ENCODE measurements around the gene FLT3LG. TPM values are rescaled to one million over a fixed set of nuclear protein-coding genes. Genes with fewer than 3 reads are reported as not detected.
A peak's percentile ranks its signal among the peaks of the same experiment; 100 is the strongest.

FLT3LG gene
- total and polyA plus RNA-seq, 9 of the 15 experiments (the other 6 are each of a cell fraction or from before 2014, with no cell fraction given) = 0.31 to 6.4 (median 1.1) TPM

DNA sequence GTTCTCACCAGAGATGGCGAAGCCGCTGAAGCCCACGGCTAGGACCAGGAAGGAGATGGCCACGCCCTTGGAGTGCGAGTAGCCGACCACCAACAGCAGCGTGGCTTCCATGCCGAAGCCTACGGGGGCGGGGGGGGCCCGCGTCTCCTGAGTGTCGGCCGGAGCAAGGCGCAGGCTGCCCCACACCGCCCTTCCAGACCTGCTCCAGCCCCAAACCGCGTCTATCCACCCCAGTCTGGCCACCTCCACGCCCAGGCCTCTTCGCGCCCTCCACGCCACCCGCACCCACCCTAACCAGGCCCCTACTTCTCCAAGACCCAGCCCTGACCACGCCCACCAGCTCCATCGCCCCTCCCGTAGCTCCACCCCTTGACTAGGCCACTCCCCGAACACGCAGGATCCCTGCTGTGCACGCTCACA is 42.7 kb upstream of the FLT3LG start (continued):
- TF ChIP-seq ATF1 (CRISPR knock-in tag; IDR thresholded peaks at IDR 0.05) (no peak), ATF1 (tag; IDR thresholded peaks at IDR 0.05) (no peak; the same call in none of the 2 replicates), PCBP1 (IDR thresholded peaks at IDR 0.05; ENCODE audit: low read depth, low read length, poor library complexity, severe bottlenecking) (peak; percentile 28), SAFB2 (IDR thresholded peaks at IDR 0.05; ENCODE audit: borderline replicate concordance, low read depth, low read length, severe bottlenecking) (no peak), PHF21A (IDR thresholded peaks at IDR 0.05; ENCODE audit: borderline replicate concordance, low read depth) (no peak), ZFP36 (IDR thresholded peaks at IDR 0.05; ENCODE audit: low read depth, low read length, partially characterized antibody) (no peak), CHD4 (IDR thresholded peaks at IDR 0.05; ENCODE audit: insufficient read depth, insufficient replicate concordance, low read depth, low read length, poor library complexity, severe bottlenecking) (no peak), TAF9B (IDR thresholded peaks at IDR 0.05; ENCODE audit: partially characterized antibody) (no peak), ZNF232 (CRISPR knock-in tag; IDR thresholded peaks at IDR 0.05) (no peak), NFATC3 (IDR thresholded peaks at IDR 0.05) (no peak), POLR2A (conservative IDR thresholded peaks at IDR 0.05) (peak; percentile 85), RFX5 (IDR thresholded peaks at IDR 0.05; ENCODE audit: low read depth, low read length) (no peak), ZEB2 (IDR thresholded peaks at IDR 0.05) (no peak), PURB (CRISPR knock-in tag; IDR thresholded peaks at IDR 0.05; ENCODE audit: low read depth) (no peak), RBM25 (IDR thresholded peaks at IDR 0.05; ENCODE audit: low read depth, low read length, severe bottlenecking) (no peak), SPI1 (IDR thresholded peaks at IDR 0.05; ENCODE audit: borderline replicate concordance, low read depth, low read length) (no peak), CREBBP (IDR thresholded peaks at IDR 0.05; ENCODE audit: low read depth, low read length) (no peak), EP300 (IDR thresholded peaks at IDR 0.05; ENCODE audit: low read length) (no peak), NCOA6 (IDR thresholded peaks at IDR 0.05) (no peak), RBFOX2 (IDR thresholded peaks at IDR 0.05; ENCODE audit: low read depth, low read length) (peak; percentile 80), EGR1 (conservative IDR thresholded peaks at IDR 0.05) (peak; percentile 69), MECOM (CRISPR knock-in tag; IDR thresholded peaks at IDR 0.05) (no peak)
- TF ChIP-seq, protein P1, sequence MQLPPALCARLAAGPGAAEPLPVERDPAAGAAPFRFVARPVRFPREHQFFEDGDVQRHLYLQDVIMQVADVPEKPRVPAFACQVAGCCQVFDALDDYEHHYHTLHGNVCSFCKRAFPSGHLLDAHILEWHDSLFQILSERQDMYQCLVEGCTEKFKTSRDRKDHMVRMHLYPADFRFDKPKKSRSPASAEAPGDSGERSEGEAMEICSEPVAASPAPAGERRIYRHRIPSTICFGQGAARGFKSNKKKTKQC (CRISPR knock-in tag; IDR thresholded peaks at IDR 0.05) = no peak
- TF ChIP-seq, protein P2, sequence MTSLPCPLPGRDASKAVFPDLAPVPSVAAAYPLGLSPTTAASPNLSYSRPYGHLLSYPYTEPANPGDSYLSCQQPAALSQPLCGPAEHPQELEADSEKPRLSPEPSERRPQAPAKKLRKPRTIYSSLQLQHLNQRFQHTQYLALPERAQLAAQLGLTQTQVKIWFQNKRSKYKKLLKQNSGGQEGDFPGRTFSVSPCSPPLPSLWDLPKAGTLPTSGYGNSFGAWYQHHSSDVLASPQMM (CRISPR knock-in tag; IDR thresholded peaks at IDR 0.05) = no peak
- TF ChIP-seq, protein P3, sequence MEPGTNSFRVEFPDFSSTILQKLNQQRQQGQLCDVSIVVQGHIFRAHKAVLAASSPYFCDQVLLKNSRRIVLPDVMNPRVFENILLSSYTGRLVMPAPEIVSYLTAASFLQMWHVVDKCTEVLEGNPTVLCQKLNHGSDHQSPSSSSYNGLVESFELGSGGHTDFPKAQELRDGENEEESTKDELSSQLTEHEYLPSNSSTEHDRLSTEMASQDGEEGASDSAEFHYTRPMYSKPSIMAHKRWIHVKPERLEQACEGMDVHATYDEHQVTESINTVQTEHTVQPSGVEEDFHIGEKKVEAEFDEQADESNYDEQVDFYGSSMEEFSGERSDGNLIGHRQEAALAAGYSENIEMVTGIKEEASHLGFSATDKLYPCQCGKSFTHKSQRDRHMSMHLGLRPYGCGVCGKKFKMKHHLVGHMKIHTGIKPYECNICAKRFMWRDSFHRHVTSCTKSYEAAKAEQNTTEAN (CRISPR knock-in tag; IDR thresholded peaks at IDR 0.05) = no peak
- TF ChIP-seq, protein P4, sequence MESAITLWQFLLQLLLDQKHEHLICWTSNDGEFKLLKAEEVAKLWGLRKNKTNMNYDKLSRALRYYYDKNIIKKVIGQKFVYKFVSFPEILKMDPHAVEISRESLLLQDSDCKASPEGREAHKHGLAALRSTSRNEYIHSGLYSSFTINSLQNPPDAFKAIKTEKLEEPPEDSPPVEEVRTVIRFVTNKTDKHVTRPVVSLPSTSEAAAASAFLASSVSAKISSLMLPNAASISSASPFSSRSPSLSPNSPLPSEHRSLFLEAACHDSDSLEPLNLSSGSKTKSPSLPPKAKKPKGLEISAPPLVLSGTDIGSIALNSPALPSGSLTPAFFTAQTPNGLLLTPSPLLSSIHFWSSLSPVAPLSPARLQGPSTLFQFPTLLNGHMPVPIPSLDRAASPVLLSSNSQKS (CRISPR knock-in tag; IDR thresholded peaks at IDR 0.05) = no peak
- TF ChIP-seq, protein P5, sequence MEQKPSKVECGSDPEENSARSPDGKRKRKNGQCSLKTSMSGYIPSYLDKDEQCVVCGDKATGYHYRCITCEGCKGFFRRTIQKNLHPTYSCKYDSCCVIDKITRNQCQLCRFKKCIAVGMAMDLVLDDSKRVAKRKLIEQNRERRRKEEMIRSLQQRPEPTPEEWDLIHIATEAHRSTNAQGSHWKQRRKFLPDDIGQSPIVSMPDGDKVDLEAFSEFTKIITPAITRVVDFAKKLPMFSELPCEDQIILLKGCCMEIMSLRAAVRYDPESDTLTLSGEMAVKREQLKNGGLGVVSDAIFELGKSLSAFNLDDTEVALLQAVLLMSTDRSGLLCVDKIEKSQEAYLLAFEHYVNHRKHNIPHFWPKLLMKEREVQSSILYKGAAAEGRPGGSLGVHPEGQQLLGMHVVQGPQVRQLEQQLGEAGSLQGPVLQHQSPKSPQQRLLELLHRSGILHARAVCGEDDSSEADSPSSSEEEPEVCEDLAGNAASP (IDR thresholded peaks at IDR 0.05) = no peak
